Activated T-helper 17 cell treated with anti-CD3 and anti-CD28 coated beads, Interleukin-2, amount 50 U/mL, for 72 hours (primary cell): ENCODE results near the gene AHRR. TPM values are rescaled to one million over a fixed set of nuclear protein-coding genes. Genes with fewer than 3 reads are reported as not detected.
A peak's percentile ranks its signal among the peaks of the same experiment; 100 is the strongest.
"Not testable (repeated sequence)": the region's sequence is repeated elsewhere in the genome, so short reads cannot be mapped to it uniquely, and the experiment has no call there.

Source experiments
- ATAC-seq: fragments of 150-1000 bp; cut with Tn5 transposase; replicated peaks from 2 replicates; pipeline ENCODE4 v1.10.0; 2021; ENCODE audit warnings: mild to moderate bottlenecking, moderate library complexity
- H3K27ac Mint-ChIP-seq: one replicate; pipeline ENCODE4 v1.8.0; 2022; ENCODE audit warnings: mixed read lengths
- H3K27me3 Mint-ChIP-seq: one replicate; pipeline ENCODE4 v1.8.0; 2022; ENCODE audit warnings: mixed read lengths
- H3K36me3 Mint-ChIP-seq: one replicate; pipeline ENCODE4 v1.8.0; 2022; ENCODE audit warnings: low read depth, mild to moderate bottlenecking, mixed read lengths
- H3K4me1 Mint-ChIP-seq: one replicate; pipeline ENCODE4 v1.8.0; 2022; ENCODE audit warnings: mixed read lengths
- H3K4me3 Mint-ChIP-seq: one replicate; pipeline ENCODE4 v1.8.0; 2022; ENCODE audit warnings: mild to moderate bottlenecking, mixed read lengths
- H3K9me3 Mint-ChIP-seq: one replicate; pipeline ENCODE4 v1.8.0; 2022; ENCODE audit warnings: mixed read lengths
- total RNA-seq, 2 donors: library from RNA; stranded (reverse); gene quantifications; one replicate each; pipeline ENCODE4 v1.2.3, GENCODE V29; 2022

AHRR gene
- total RNA-seq, 2 donors from 2014 or later: 49.5 to 78.1 TPM

- peak; percentile 8 for ATAC-seq
- H3K4me1 Mint-ChIP-seq: peaks cover 15% of the 10 kb centered on the region
- H3K9me3 Mint-ChIP-seq: peaks cover 7% of the 10 kb centered on the region
- H3K4me3 Mint-ChIP-seq: peak overlapping the region; percentile 72
- peak overlapping the region; percentile 90 for H3K27ac Mint-ChIP-seq
- H3K27me3 Mint-ChIP-seq: no peaks in the 10 kb centered on the region
- H3K36me3 Mint-ChIP-seq: peaks cover 44% of the 10 kb centered on the region
Measured at GRCh38 chr5:368183-369084, 46.9 kb downstream of the AHRR start.

GRCh38 chr5:369151-369868, 47.8 kb downstream of the AHRR start:
- Mint-ChIP-seq H3K27me3 (no peaks in the 10 kb centered on the region), H3K27ac (peak overlapping the region; percentile 90), H3K36me3 (peaks cover 40% of the 10 kb centered on the region), H3K4me3 (peak overlapping the region; percentile 72), H3K4me1 (peaks cover 15% of the 10 kb centered on the region), H3K9me3 (peaks cover 4% of the 10 kb centered on the region)
- ATAC-seq: peak; percentile 20

GRCh38 chr5:369869-370236, 48.3 kb downstream of the AHRR start:
- H3K36me3 Mint-ChIP-seq: peaks cover 45% of the 10 kb centered on the region
- H3K27ac Mint-ChIP-seq: peak overlapping the region; percentile 90
- H3K27me3 Mint-ChIP-seq, H3K9me3 Mint-ChIP-seq, ATAC-seq: not testable (repeated sequence)
- H3K4me1 Mint-ChIP-seq: peaks cover 15% of the 10 kb centered on the region
- H3K4me3 Mint-ChIP-seq: peak overlapping the region; percentile 72

- Mint-ChIP-seq H3K36me3 (peaks cover 51% of the 10 kb centered on the region), H3K27me3 (no peaks in the 10 kb centered on the region), H3K4me1 (peaks cover 15% of the 10 kb centered on the region), H3K27ac (peak overlapping the region; percentile 89), H3K4me3 (peak overlapping the region; percentile 72), H3K9me3 (peaks cover under 1% of the 10 kb centered on the region)
- no peak for ATAC-seq
Measured at GRCh38 chr5:370311-370958, 48.9 kb downstream of the AHRR start.

- H3K27ac Mint-ChIP-seq: peak overlapping the region; percentile 89
- no peaks in the 10 kb centered on the region for H3K27me3 Mint-ChIP-seq
- peaks cover 51% of the 10 kb centered on the region for H3K36me3 Mint-ChIP-seq
- peak overlapping the region; percentile 72 for H3K4me3 Mint-ChIP-seq
- no peaks in the 10 kb centered on the region for H3K9me3 Mint-ChIP-seq
- H3K4me1 Mint-ChIP-seq: peaks cover 15% of the 10 kb centered on the region
- no peak for ATAC-seq
Measured at GRCh38 chr5:370959-371810, 49.7 kb downstream of the AHRR start.

GRCh38 chr5:371811-372555, 50.5 kb downstream of the AHRR start:
- Mint-ChIP-seq H3K36me3 (peaks cover 48% of the 10 kb centered on the region), H3K27ac (peak overlapping the region; percentile 89), H3K4me1 (peaks cover 15% of the 10 kb centered on the region), H3K4me3 (peak overlapping the region; percentile 72), H3K27me3 (no peaks in the 10 kb centered on the region), H3K9me3 (no peaks in the 10 kb centered on the region)
- no peak for ATAC-seq

GRCh38 chr5:372556-372995, 51.1 kb downstream of the AHRR start:
- Mint-ChIP-seq H3K9me3 (no peaks in the 10 kb centered on the region), H3K36me3 (peaks cover 47% of the 10 kb centered on the region), H3K27me3 (no peaks in the 10 kb centered on the region), H3K27ac (peak overlapping the region; percentile 89), H3K4me1 (peaks cover 15% of the 10 kb centered on the region), H3K4me3 (peak overlapping the region; percentile 72)
- peak; percentile 28 for ATAC-seq

- peak; percentile 16 for ATAC-seq
- H3K36me3 Mint-ChIP-seq: peaks cover 51% of the 10 kb centered on the region
- H3K27me3 Mint-ChIP-seq: no peaks in the 10 kb centered on the region
- H3K27ac Mint-ChIP-seq: peak overlapping the region; percentile 89
- H3K9me3 Mint-ChIP-seq: no peaks in the 10 kb centered on the region
- peaks cover 20% of the 10 kb centered on the region for H3K4me1 Mint-ChIP-seq
- H3K4me3 Mint-ChIP-seq: peak overlapping the region; percentile 72
Measured at GRCh38 chr5:372996-373709, 51.6 kb downstream of the AHRR start.

- Mint-ChIP-seq H3K9me3 (no peaks in the 10 kb centered on the region), H3K4me1 (peaks cover 25% of the 10 kb centered on the region), H3K36me3 (peaks cover 50% of the 10 kb centered on the region)
Measured at GRCh38 chr5:373710-374602, 52.4 kb downstream of the AHRR start.

GRCh38 chr5:374631-375335, 53.3 kb downstream of the AHRR start:
- Mint-ChIP-seq H3K27me3 (no peaks in the 10 kb centered on the region), H3K36me3 (peaks cover 52% of the 10 kb centered on the region), H3K4me3 (peak overlapping the region; percentile 62), H3K4me1 (peaks cover 25% of the 10 kb centered on the region), H3K9me3 (no peaks in the 10 kb centered on the region), H3K27ac (peak overlapping the region; percentile 94)
- no peak for ATAC-seq

More at GRCh38 chr5:373710-374602, 52.4 kb downstream of the AHRR start:
- Mint-ChIP-seq H3K27me3 (no peaks in the 10 kb centered on the region), H3K27ac (peak overlapping the region; percentile 94), H3K4me3 (peak overlapping the region; percentile 62)
- peak; percentile 47 for ATAC-seq

GRCh38 chr5:375336-375920, 53.9 kb downstream of the AHRR start:
- H3K36me3 Mint-ChIP-seq: peaks cover 54% of the 10 kb centered on the region
- no peaks in the 10 kb centered on the region for H3K9me3 Mint-ChIP-seq
- H3K27ac Mint-ChIP-seq: peak overlapping the region; percentile 94
- H3K4me1 Mint-ChIP-seq: peaks cover 26% of the 10 kb centered on the region
- peak overlapping the region; percentile 62 for H3K4me3 Mint-ChIP-seq
- no peaks in the 10 kb centered on the region for H3K27me3 Mint-ChIP-seq
- ATAC-seq: no peak
